Cardiac fibroblast (primary cell): ENCODE measurements around the gene MLC1.

Experiments
- DNase-seq, 2 donors: peaks; one replicate each; pipeline versions ENCODE4 v3.0.0 to v3.0.0-alpha.2; 2010; ENCODE audit warnings: low read depth in 2 of 2
- H3K4me3 ChIP-seq, 2 donors: replicated peaks in 1 of 2; 1 replicate in 1 of 2; 2 replicates in 1 of 2; pipeline ENCODE4 v1.5.1; 2011; ENCODE audit warnings: low read depth in 2 of 2, low read length in 2 of 2, mild to moderate bottlenecking in 2 of 2, moderate library complexity in 1 of 2
- CTCF ChIP-seq: IDR thresholded peaks from one replicate; pipeline ENCODE4 v1.5.1; 2011; ENCODE audit warnings: low read depth, mild to moderate bottlenecking, low read length, inconsistent platforms

Gene MLC1

GRCh38 chr22:50063589-50064393, 21.4 kb downstream of the MLC1 start:
- no peak for DNase-seq
- no peak for TF ChIP-seq CTCF
- H3K4me3 ChIP-seq, result no peak overlapping the region

GRCh38 chr22:50062509-50063135, 22.6 kb downstream of the MLC1 start:
- DNase-seq, result no peak
- no peak overlapping the region for H3K4me3 ChIP-seq
- TF ChIP-seq CTCF, result no peak

GRCh38 chr22:50061824-50062355, 23.3 kb downstream of the MLC1 start:
- no peak for TF ChIP-seq CTCF
- no peak for DNase-seq
- no peak overlapping the region for H3K4me3 ChIP-seq

GRCh38 chr22:50061141-50061823, 23.9 kb downstream of the MLC1 start:
- no peak for DNase-seq
- TF ChIP-seq CTCF, result no peak
- H3K4me3 ChIP-seq, result no peak overlapping the region

GRCh38 chr22:50060441-50061140, 24.6 kb downstream of the MLC1 start:
- no peak for DNase-seq
- H3K4me3 ChIP-seq, result no peak overlapping the region
- TF ChIP-seq CTCF, result no peak

- TF ChIP-seq CTCF, result no peak
- DNase-seq, result no peak
- H3K4me3 ChIP-seq, result no peak overlapping the region
Observed at GRCh38 chr22:50059881-50060262, 25.4 kb downstream of the MLC1 start.
